T-helper 2 cell treated with Interferon-gamma antibody and Interleukin-4, amounts not matched to agents 100 ng/mL and 5 ng/mL, for 36 hours (primary cell): ENCODE results near the gene DCST1. TPM values are rescaled to one million over a fixed set of nuclear protein-coding genes. Genes with fewer than 3 reads are reported as not detected.

Experiments used
- intact Hi-C: fragments of 100-400 bp; cut with micrococcal nuclease; formaldehyde crosslinking; loops from one replicate; pipeline ENCODE4 v1.15.1; 2023
- total RNA-seq: library from RNA; stranded (reverse); gene quantifications from 2 replicates; pipeline ENCODE4 v1.2.3, GENCODE V29; 2022

The DCST1 gene
- total RNA-seq, 1 donor from 2014 or later: not detected

GRCh38 chr1:155084722-155085503 lies 51.3 kb downstream of the DCST1 start:
- intact Hi-C loops: loop anchor here (1.0 to 5.0 kb wide), 6 partner anchors 22 to 772 kb away; partner anchors contain the start of genes EFNA4, GON4L, SLC50A1 and SYT11

- intact Hi-C loops: loop anchor here (1.0 to 5.0 kb wide), 4 partner anchors 49 to 772 kb away; partner anchors contain the start of genes GON4L, SLC50A1, SYT11 and UBE2Q1
Observed at GRCh38 chr1:155085504-155086127, 52.0 kb downstream of the DCST1 start.

- intact Hi-C loops: loop anchor here (5.0 kb wide), 1 partner anchor 771 kb away; the partner anchor contains the start of genes GON4L and SYT11
Observed at GRCh38 chr1:155086128-155086741, 52.6 kb downstream of the DCST1 start.

- intact Hi-C loops: loop anchor here (5.0 kb wide), 1 partner anchor 770 kb away; the partner anchor contains the start of genes GON4L and SYT11
Observed at GRCh38 chr1:155086856-155087535, 53.4 kb downstream of the DCST1 start.

- intact Hi-C loops: loop anchor here (1.0 to 5.0 kb wide), 2 partner anchors 36 to 76 kb away; partner anchors contain the start of gene EFNA1
Observed at GRCh38 chr1:155091071-155092051, 57.7 kb downstream of the DCST1 start.

GRCh38 chr1:155092131-155092530 lies 58.5 kb downstream of the DCST1 start:
- intact Hi-C loops: loop anchor here (5.0 kb wide), 1 partner anchor 35 kb away; the partner anchor contains the start of gene EFNA1

- intact Hi-C loops: loop anchor here (5.0 kb wide), 1 partner anchor 35 kb away; the partner anchor contains the start of gene EFNA1
Observed at GRCh38 chr1:155092641-155093040, 59.0 kb downstream of the DCST1 start.

GRCh38 chr1:155093911-155094621 lies 60.4 kb downstream of the DCST1 start:
- intact Hi-C loops: loop anchor here (1.0 to 5.0 kb wide), 2 partner anchors 33 to 74 kb away; partner anchors contain the start of gene EFNA1

GRCh38 chr1:155094622-155094948 lies 61.0 kb downstream of the DCST1 start:
- intact Hi-C loops: loop anchor here (1.0 to 5.0 kb wide), 2 partner anchors 33 to 74 kb away; partner anchors contain the start of gene EFNA1

- intact Hi-C loops: no loop called here
Observed at GRCh38 chr1:155099331-155099730, 65.7 kb downstream of the DCST1 start.

Other genes with a start within 250 kb of the DCST1 start
- 0.07 and 0.09 TPM in 2 replicates for gene KCNN3, start 163.5 kb upstream of the DCST1 start, total RNA-seq
- gene PMVK, start 97.1 kb upstream of the DCST1 start, total RNA-seq: 45.3 and 47.9 TPM in 2 replicates
- 64.6 and 68.4 TPM in 2 replicates for gene PBXIP1, start 77.7 kb upstream of the DCST1 start, total RNA-seq
- gene PYGO2, start 72.0 kb upstream of the DCST1 start, total RNA-seq: 43.8 and 44.7 TPM in 2 replicates
- 78.1 and 81.9 TPM in 2 replicates for gene SHC1, start 63.1 kb upstream of the DCST1 start, total RNA-seq
- 141 and 143 TPM in 2 replicates for gene CKS1B, start 59.1 kb upstream of the DCST1 start, total RNA-seq
- 50.3 and 52.5 TPM in 2 replicates for gene FLAD1, start 50.5 kb upstream of the DCST1 start, total RNA-seq
- gene LENEP, start 40.2 kb upstream of the DCST1 start, total RNA-seq: 0.59 TPM in 1 of 2 replicates, not detected in the other
- 121 and 129 TPM in 2 replicates for gene ZBTB7B, start 31.0 kb upstream of the DCST1 start, total RNA-seq
- gene DCST2, start within 50 bp of the DCST1 start, total RNA-seq: 0.16 and 0.23 TPM in 2 replicates
- 47.0 and 51.4 TPM in 2 replicates for gene ADAM15, start 17.5 kb downstream of the DCST1 start, total RNA-seq
- 6.0 and 6.8 TPM in 2 replicates for gene EFNA4, start 29.9 kb downstream of the DCST1 start, total RNA-seq
- gene EFNA3, start 45.0 kb downstream of the DCST1 start, total RNA-seq: 2.3 and 2.4 TPM in 2 replicates
- gene EFNA1, start 94.1 kb downstream of the DCST1 start, total RNA-seq: not detected in 2 replicates
- 32.1 and 35.4 TPM in 2 replicates for gene SLC50A1, start 102.0 kb downstream of the DCST1 start, total RNA-seq
- 40.4 and 41.6 TPM in 2 replicates for gene DPM3, start 106.7 kb downstream of the DCST1 start, total RNA-seq
- 220 and 221 TPM in 2 replicates for gene KRTCAP2, start 139.5 kb downstream of the DCST1 start, total RNA-seq
- 15.2 and 17.3 TPM in 2 replicates for gene TRIM46, start 140.0 kb downstream of the DCST1 start, total RNA-seq
- gene THBS3, start 174.1 kb downstream of the DCST1 start, total RNA-seq: 13.7 and 13.8 TPM in 2 replicates
- 38.8 and 40.9 TPM in 2 replicates for gene MTX1, start 174.9 kb downstream of the DCST1 start, total RNA-seq
- gene ENTREP3, start 221.7 kb downstream of the DCST1 start, total RNA-seq: 19.2 and 21.4 TPM in 2 replicates
- gene SCAMP3, start 228.5 kb downstream of the DCST1 start, total RNA-seq: 89.7 and 96.1 TPM in 2 replicates
- gene CLK2, start 239.7 kb downstream of the DCST1 start, total RNA-seq: 89.5 and 91.9 TPM in 2 replicates
- 2.9 and 3.8 TPM in 2 replicates for gene HCN3, start 243.6 kb downstream of the DCST1 start, total RNA-seq